ENCODE data around the gene SUCLG2.

GRCh38 chr3:67557848-67558355, 96.5 kb downstream of the SUCLG2 start:
- TF ChIP-seq CTCF (conservative IDR thresholded peaks at IDR 0.05 in 1 of 2, IDR thresholded peaks at IDR 0.05 in 1 of 2; ENCODE audit: low read depth in 1 of 2, low read length in 2 of 2) (no peak), EZH2 (IDR thresholded peaks at IDR 0.05; ENCODE audit: low read length, missing control alignments) (no peak)
